Endothelial cell of umbilical vein (primary cell): ENCODE results near the gene FRYL.

Source experiments
- EZH2 ChIP-seq: IDR thresholded peaks from 2 replicates; pipeline ENCODE4 v1.6.1; 2012; ENCODE audit warnings: borderline replicate concordance, low read depth, mild to moderate bottlenecking, moderate library complexity, low read length, inconsistent platforms; ENCODE audit not compliant: severe bottlenecking
- MAX ChIP-seq: IDR thresholded peaks from 2 replicates; pipeline ENCODE4 v1.6.1; 2011; ENCODE audit not compliant: insufficient read depth, insufficient read length
- POLR2A ChIP-seq: IDR thresholded peaks from 2 replicates; pipeline ENCODE4 v1.6.1; 2012; ENCODE audit warnings: low read depth, mild to moderate bottlenecking, control low read depth, low read length
- TF ChIP-seq, protein P1 (sequence below), 2 donors: IDR thresholded peaks; 1 replicate in 1 of 2; 2 replicates in 1 of 2; pipeline ENCODE4 v1.5.1; 2011; ENCODE audit warnings: low read length in 2 of 2, mild to moderate bottlenecking in 2 of 2, moderate library complexity in 2 of 2, control low read depth in 1 of 2, inconsistent platforms in 1 of 2, low read depth in 1 of 2; ENCODE audit not compliant: insufficient read depth in 1 of 2; ENCODE audit errors: extremely low read depth in 1 of 2

GRCh38 chr4:48692897-48693296 lies 87.2 kb downstream of the FRYL start:
- TF ChIP-seq, protein P1, sequence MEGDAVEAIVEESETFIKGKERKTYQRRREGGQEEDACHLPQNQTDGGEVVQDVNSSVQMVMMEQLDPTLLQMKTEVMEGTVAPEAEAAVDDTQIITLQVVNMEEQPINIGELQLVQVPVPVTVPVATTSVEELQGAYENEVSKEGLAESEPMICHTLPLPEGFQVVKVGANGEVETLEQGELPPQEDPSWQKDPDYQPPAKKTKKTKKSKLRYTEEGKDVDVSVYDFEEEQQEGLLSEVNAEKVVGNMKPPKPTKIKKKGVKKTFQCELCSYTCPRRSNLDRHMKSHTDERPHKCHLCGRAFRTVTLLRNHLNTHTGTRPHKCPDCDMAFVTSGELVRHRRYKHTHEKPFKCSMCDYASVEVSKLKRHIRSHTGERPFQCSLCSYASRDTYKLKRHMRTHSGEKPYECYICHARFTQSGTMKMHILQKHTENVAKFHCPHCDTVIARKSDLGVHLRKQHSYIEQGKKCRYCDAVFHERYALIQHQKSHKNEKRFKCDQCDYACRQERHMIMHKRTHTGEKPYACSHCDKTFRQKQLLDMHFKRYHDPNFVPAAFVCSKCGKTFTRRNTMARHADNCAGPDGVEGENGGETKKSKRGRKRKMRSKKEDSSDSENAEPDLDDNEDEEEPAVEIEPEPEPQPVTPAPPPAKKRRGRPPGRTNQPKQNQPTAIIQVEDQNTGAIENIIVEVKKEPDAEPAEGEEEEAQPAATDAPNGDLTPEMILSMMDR (IDR thresholded peaks at IDR 0.05; ENCODE audit: extremely low read depth in 1 of 2, insufficient read depth in 1 of 2, low read depth in 1 of 2, low read length in 2 of 2): no peak
- TF ChIP-seq POLR2A (no peak), MAX (no peak), EZH2 (no peak)
